PC-9 (cell line): Measurements from ENCODE around the gene TSSK2.

ENCODE experiments used
- EZH2 ChIP-seq: fragments of 200-600 bp; sonication (generic); IDR thresholded peaks from 2 replicates; pipeline ENCODE4 v1.8.0; 2017; ENCODE audit warnings: antibody characterized with exemption, low read depth
- TF ChIP-seq, protein P1 (sequence below): fragments of 200-600 bp; sonication (generic); conservative IDR thresholded peaks from 2 replicates; pipeline ENCODE4 v1.6.1; 2017; ENCODE audit warnings: mixed run types, antibody characterized with exemption, mild to moderate bottlenecking, moderate library complexity

DNA sequence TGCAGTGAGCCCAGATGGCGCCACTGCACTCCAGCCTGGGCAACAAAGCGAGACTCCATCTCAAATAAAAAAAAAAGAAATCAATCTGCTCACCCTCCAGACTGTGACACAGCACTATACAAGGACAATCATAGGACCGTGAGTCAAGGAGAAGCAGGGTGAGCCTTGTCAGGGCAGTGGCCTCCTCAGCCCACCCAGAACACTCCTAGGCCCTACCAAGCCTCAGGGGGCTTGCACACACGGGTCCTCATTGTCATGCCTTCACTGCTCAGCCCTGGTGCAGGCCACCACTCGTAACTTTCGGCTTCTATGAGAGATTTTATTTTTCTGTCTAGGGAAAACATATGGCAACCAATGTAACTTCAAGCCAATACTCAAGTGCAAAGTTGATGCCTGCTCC lies 44.7 kb upstream of the TSSK2 start:
- TF ChIP-seq EZH2, result no peak
- TF ChIP-seq, protein P1, sequence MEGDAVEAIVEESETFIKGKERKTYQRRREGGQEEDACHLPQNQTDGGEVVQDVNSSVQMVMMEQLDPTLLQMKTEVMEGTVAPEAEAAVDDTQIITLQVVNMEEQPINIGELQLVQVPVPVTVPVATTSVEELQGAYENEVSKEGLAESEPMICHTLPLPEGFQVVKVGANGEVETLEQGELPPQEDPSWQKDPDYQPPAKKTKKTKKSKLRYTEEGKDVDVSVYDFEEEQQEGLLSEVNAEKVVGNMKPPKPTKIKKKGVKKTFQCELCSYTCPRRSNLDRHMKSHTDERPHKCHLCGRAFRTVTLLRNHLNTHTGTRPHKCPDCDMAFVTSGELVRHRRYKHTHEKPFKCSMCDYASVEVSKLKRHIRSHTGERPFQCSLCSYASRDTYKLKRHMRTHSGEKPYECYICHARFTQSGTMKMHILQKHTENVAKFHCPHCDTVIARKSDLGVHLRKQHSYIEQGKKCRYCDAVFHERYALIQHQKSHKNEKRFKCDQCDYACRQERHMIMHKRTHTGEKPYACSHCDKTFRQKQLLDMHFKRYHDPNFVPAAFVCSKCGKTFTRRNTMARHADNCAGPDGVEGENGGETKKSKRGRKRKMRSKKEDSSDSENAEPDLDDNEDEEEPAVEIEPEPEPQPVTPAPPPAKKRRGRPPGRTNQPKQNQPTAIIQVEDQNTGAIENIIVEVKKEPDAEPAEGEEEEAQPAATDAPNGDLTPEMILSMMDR, result no peak
